Measurements from ENCODE around the gene S1PR5. TPM values are rescaled to one million over a fixed set of nuclear protein-coding genes. Genes with fewer than 3 reads are reported as not detected.

S1PR5 gene
- total RNA-seq, 1 experiment from 2014 or later: 0.41 TPM

DNA sequence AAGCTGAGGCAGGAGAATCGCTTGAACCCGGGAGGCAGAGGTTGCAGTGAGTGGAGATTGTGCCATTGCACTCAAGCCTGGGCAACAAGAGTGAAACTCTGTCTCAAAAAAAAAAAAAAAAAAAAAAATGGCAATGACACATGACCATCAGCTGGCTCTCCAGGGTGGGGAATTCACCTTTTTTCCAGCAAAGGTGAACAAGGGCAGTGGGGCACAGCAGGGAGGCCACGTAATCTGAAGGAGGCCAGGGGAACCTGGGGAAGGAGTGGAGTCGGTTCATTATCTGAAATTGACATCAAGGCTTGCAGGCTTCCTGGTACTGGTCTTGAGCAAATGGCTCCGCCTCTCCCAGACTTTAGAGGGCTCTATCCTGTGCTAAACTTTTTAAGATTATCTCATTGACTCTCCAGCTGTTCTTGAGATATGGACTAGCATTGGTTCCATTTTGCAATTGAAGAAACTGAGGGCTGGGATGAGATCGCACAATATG is 42.2 kb downstream of the S1PR5 start:
- BruUV-seq (replicated peaks): no TSS peak
- no peaks in the 10 kb centered on the region for H3K9me3 ChIP-seq (ENCODE audit: low read depth, low read length, poor library complexity, severe bottlenecking)
- H3K4me1 ChIP-seq (ENCODE audit: insufficient read depth, low read length, poor library complexity, severe bottlenecking): peaks cover 11% of the 10 kb centered on the region
- DNase-seq (ENCODE audit: low spot score): peak; percentile 37
- H3K4me3 ChIP-seq (ENCODE audit: low read depth, low read length, poor library complexity, severe bottlenecking): no peak overlapping the region
- H3K36me3 ChIP-seq (ENCODE audit: insufficient read depth, low read length, poor library complexity, severe bottlenecking): no peaks in the 10 kb centered on the region
- intact Hi-C loops (cut with micrococcal nuclease; ENCODE audit: unreplicated experiment): loop anchor here (5.0 kb wide), 1 partner anchor 222 kb away; no protein-coding TSS in a partner anchor
- POLR2A ChIA-PET (ENCODE audit: low non-redundant PET): interaction anchor here (0.6 kb wide), 1 partner anchor 60 kb away, joined by 8 read pairs; no protein-coding TSS in a partner anchor
- no peak overlapping the region for H3K27ac ChIP-seq (ENCODE audit: low read depth, low read length, poor library complexity, severe bottlenecking)
- TF ChIP-seq, protein P1, sequence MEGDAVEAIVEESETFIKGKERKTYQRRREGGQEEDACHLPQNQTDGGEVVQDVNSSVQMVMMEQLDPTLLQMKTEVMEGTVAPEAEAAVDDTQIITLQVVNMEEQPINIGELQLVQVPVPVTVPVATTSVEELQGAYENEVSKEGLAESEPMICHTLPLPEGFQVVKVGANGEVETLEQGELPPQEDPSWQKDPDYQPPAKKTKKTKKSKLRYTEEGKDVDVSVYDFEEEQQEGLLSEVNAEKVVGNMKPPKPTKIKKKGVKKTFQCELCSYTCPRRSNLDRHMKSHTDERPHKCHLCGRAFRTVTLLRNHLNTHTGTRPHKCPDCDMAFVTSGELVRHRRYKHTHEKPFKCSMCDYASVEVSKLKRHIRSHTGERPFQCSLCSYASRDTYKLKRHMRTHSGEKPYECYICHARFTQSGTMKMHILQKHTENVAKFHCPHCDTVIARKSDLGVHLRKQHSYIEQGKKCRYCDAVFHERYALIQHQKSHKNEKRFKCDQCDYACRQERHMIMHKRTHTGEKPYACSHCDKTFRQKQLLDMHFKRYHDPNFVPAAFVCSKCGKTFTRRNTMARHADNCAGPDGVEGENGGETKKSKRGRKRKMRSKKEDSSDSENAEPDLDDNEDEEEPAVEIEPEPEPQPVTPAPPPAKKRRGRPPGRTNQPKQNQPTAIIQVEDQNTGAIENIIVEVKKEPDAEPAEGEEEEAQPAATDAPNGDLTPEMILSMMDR (conservative IDR thresholded peaks at IDR 0.05; ENCODE audit: low read depth, low read length): no peak
- no peak for TF ChIP-seq EZH2 (IDR thresholded peaks at IDR 0.05; ENCODE audit: borderline replicate concordance, low read depth, low read length, poor library complexity, severe bottlenecking)
- CTCF ChIA-PET: interaction anchor here (0.7 kb wide), 1 partner anchor 76 kb away, joined by 3 read pairs; no protein-coding TSS in a partner anchor
- no peaks in the 10 kb centered on the region for H3K27me3 ChIP-seq (replicated peaks; ENCODE audit: insufficient read depth, low read depth, low read length, poor library complexity)

DNA sequence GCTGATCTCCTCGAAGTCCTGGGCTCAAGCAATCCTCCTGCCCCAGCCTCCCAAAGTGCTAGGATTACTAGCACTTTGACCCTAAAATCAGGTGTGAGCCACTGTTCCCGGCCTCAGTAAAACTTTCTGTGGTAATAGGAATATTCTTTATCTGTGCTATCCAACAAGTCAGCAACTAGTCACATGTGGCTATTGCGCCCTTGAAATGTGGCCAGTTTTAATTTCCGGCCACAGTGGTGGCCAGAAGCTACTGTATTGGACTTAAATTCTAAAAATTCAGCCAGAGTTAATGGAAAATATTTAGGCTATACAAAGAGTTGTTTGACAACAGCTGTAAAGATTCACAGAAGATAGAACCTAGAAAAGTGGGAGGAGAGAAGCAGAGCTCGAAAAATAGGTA is 44.1 kb downstream of the S1PR5 start:
- CTCF ChIA-PET: no interaction called here

DNA sequence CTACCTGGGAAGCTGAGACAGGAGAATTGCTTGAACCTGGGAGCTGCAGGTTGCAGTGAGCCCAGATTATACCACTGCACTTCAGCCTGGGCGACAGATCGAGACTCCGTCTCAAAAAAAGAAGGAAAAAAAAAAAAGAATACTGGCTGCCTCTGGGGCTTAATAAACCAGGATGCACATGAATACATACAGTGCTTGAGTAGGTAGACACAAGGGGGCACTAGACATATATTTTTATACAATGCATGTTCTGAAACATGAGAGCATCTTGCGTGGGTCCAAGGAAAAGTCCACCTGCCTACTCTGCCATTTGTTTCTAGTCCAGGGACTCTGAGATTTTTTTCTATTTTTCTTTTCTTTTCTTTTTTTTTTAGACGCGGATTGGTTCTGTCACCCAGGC is 45.3 kb downstream of the S1PR5 start:
- H3K27ac ChIP-seq (ENCODE audit: low read depth, low read length, poor library complexity, severe bottlenecking): no peak overlapping the region
- CTCF ChIA-PET: interaction anchor here (0.6 kb wide), 1 partner anchor 67 kb away, joined by 8 read pairs; no protein-coding TSS in a partner anchor
- intact Hi-C loops (cut with micrococcal nuclease; ENCODE audit: unreplicated experiment): no loop called here
- no peaks in the 10 kb centered on the region for H3K27me3 ChIP-seq (replicated peaks; ENCODE audit: insufficient read depth, low read depth, low read length, poor library complexity)
- POLR2A ChIA-PET (ENCODE audit: low non-redundant PET): no interaction called here
- no peaks in the 10 kb centered on the region for H3K4me1 ChIP-seq (ENCODE audit: insufficient read depth, low read length, poor library complexity, severe bottlenecking)
- TF ChIP-seq, protein P1 (conservative IDR thresholded peaks at IDR 0.05; ENCODE audit: low read depth, low read length): peak; percentile 68
- no peak for TF ChIP-seq EZH2 (IDR thresholded peaks at IDR 0.05; ENCODE audit: borderline replicate concordance, low read depth, low read length, poor library complexity, severe bottlenecking)
- no TSS peak for BruUV-seq (replicated peaks)
- no peaks in the 10 kb centered on the region for H3K9me3 ChIP-seq (ENCODE audit: low read depth, low read length, poor library complexity, severe bottlenecking)
- no peak overlapping the region for H3K4me3 ChIP-seq (ENCODE audit: low read depth, low read length, poor library complexity, severe bottlenecking)
- DNase-seq (ENCODE audit: low spot score): peak; percentile 69
- H3K36me3 ChIP-seq (ENCODE audit: insufficient read depth, low read length, poor library complexity, severe bottlenecking): peaks cover 7% of the 10 kb centered on the region

More for the DNA sequence above, 44.1 kb downstream of the S1PR5 start:
- intact Hi-C loops (cut with micrococcal nuclease; ENCODE audit: unreplicated experiment): no loop called here
- no peak overlapping the region for H3K27ac ChIP-seq (ENCODE audit: low read depth, low read length, poor library complexity, severe bottlenecking)
- no peaks in the 10 kb centered on the region for H3K27me3 ChIP-seq (replicated peaks; ENCODE audit: insufficient read depth, low read depth, low read length, poor library complexity)
- no peaks in the 10 kb centered on the region for H3K9me3 ChIP-seq (ENCODE audit: low read depth, low read length, poor library complexity, severe bottlenecking)
- peaks cover under 1% of the 10 kb centered on the region for H3K4me1 ChIP-seq (ENCODE audit: insufficient read depth, low read length, poor library complexity, severe bottlenecking)
- TF ChIP-seq EZH2 (IDR thresholded peaks at IDR 0.05; ENCODE audit: borderline replicate concordance, low read depth, low read length, poor library complexity, severe bottlenecking): no peak
- BruUV-seq (replicated peaks): no TSS peak
- POLR2A ChIA-PET (ENCODE audit: low non-redundant PET): interaction anchor here (0.6 kb wide), 1 partner anchor 108 kb away, joined by 3 read pairs; no protein-coding TSS in a partner anchor
- no peak for DNase-seq (ENCODE audit: low spot score)
- no peak overlapping the region for H3K4me3 ChIP-seq (ENCODE audit: low read depth, low read length, poor library complexity, severe bottlenecking)
- H3K36me3 ChIP-seq (ENCODE audit: insufficient read depth, low read length, poor library complexity, severe bottlenecking): no peaks in the 10 kb centered on the region

DNA sequence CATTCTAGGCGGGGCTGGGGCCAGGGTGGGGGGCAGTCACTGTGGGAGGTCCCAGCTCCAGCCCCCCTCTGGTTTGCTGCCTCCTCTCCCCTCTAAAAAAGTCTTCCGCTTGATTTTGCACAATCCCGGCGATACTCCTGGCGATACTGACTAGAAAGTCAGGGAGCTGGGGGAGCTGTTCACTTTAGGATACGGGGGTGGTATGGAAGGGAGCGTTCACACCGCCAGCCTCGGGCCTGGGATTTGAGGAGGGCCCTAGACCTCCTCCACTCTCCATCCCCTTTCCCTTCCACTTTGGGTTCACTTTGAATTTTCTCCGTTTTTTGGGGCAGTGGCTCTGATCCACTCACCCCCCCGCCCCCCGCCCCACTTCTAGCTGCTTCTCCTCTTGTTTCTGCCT is 49.1 kb downstream of the S1PR5 start:
- Histone ChIP-seq H3K9me3 (ENCODE audit: low read depth, low read length, poor library complexity, severe bottlenecking) (no peaks in the 10 kb centered on the region), H3K27me3 (replicated peaks; ENCODE audit: insufficient read depth, low read depth, low read length, poor library complexity) (no peaks in the 10 kb centered on the region), H3K4me1 (ENCODE audit: insufficient read depth, low read length, poor library complexity, severe bottlenecking) (no peaks in the 10 kb centered on the region), H3K36me3 (ENCODE audit: insufficient read depth, low read length, poor library complexity, severe bottlenecking) (peaks cover 20% of the 10 kb centered on the region), H3K27ac (ENCODE audit: low read depth, low read length, poor library complexity, severe bottlenecking) (no peak overlapping the region), H3K4me3 (ENCODE audit: low read depth, low read length, poor library complexity, severe bottlenecking) (no peak overlapping the region)
- no TSS peak for BruUV-seq (replicated peaks)
- intact Hi-C loops (cut with micrococcal nuclease; ENCODE audit: unreplicated experiment): no loop called here
- DNase-seq (ENCODE audit: low spot score): no peak
- no peak for TF ChIP-seq EZH2 (IDR thresholded peaks at IDR 0.05; ENCODE audit: borderline replicate concordance, low read depth, low read length, poor library complexity, severe bottlenecking)
- TF ChIP-seq, protein P1 (conservative IDR thresholded peaks at IDR 0.05; ENCODE audit: low read depth, low read length): no peak
- CTCF ChIA-PET: no interaction called here
- POLR2A ChIA-PET (ENCODE audit: low non-redundant PET): no interaction called here

Measured in A673 (cell line).